ENCODE results near the gene SH3BP5L. TPM values are rescaled to one million over a fixed set of nuclear protein-coding genes. Genes with fewer than 3 reads are reported as not detected.

The SH3BP5L gene
- total and polyA plus RNA-seq, 4 donors = 16.4 to 25.5 (median 17.5) TPM

- no peak for TF ChIP-seq CTCF (IDR thresholded peaks at IDR 0.05; ENCODE audit: control extremely low read depth, extremely low read depth)
Observed at GRCh38 chr1:248847181-248847955, 21.7 kb upstream of the SH3BP5L start.

GRCh38 chr1:248844526-248844925 lies 18.8 kb upstream of the SH3BP5L start:
- ATAC-seq (ENCODE audit: insufficient read depth, low FRiP score) = no peak
- 89% methylated on average over 8 of the region's 8 CpGs for WGBS, 2 donors
- Histone ChIP-seq H3K27ac (ENCODE audit: low read depth in 1 of 2, low read length in 1 of 2) (no peak overlapping the region), H3K9ac (ENCODE audit: insufficient read depth in 1 of 2, low read length in 2 of 2) (no peak overlapping the region), H3K36me3 (ENCODE audit: control insufficient read depth in 4 of 4, insufficient read depth in 4 of 4, low read length in 4 of 4) (peaks cover 26 to 47% (median 30%) of the 10 kb centered on the region in 4 donors), H3K27me3 (ENCODE audit: control insufficient read depth in 3 of 3, insufficient read depth in 3 of 3, low read length in 2 of 3) (no peaks in the 10 kb centered on the region), H3K9me3 (ENCODE audit: control insufficient read depth in 4 of 4, insufficient read depth in 3 of 4, low read length in 3 of 4) (peaks cover 0 to 2% (median 0%) of the 10 kb centered on the region in 4 donors), H3K4me1 (ENCODE audit: control insufficient read depth in 5 of 5, insufficient read depth in 5 of 5, low read length in 5 of 5) (peaks cover 0 to 18% (median 4%) of the 10 kb centered on the region in 5 donors), H3K4me3 (no peak overlapping the region)
- TF ChIP-seq CTCF (IDR thresholded peaks at IDR 0.05; ENCODE audit: control extremely low read depth, extremely low read depth) = no peak
- DNase-seq = no peak

More at GRCh38 chr1:248847181-248847955, 21.7 kb upstream of the SH3BP5L start:
- Histone ChIP-seq H3K27ac (ENCODE audit: low read depth in 1 of 2, low read length in 1 of 2) (no peak overlapping the region), H3K9me3 (ENCODE audit: control insufficient read depth in 4 of 4, insufficient read depth in 3 of 4, low read length in 3 of 4) (peaks cover 0 to 2% (median 0%) of the 10 kb centered on the region in 4 donors), H3K9ac (ENCODE audit: insufficient read depth in 1 of 2, low read length in 2 of 2) (no peak overlapping the region), H3K36me3 (ENCODE audit: control insufficient read depth in 4 of 4, insufficient read depth in 4 of 4, low read length in 4 of 4) (peaks cover 26 to 59% (median 33%) of the 10 kb centered on the region in 4 donors), H3K27me3 (ENCODE audit: control insufficient read depth in 3 of 3, insufficient read depth in 3 of 3, low read length in 2 of 3) (no peaks in the 10 kb centered on the region), H3K4me1 (ENCODE audit: control insufficient read depth in 5 of 5, insufficient read depth in 5 of 5, low read length in 5 of 5) (peaks cover 0 to 6% (median under 1%) of the 10 kb centered on the region in 5 donors), H3K4me3 (no peak overlapping the region)
- DNase-seq (no peak), ATAC-seq (ENCODE audit: insufficient read depth, low FRiP score) (no peak)
- WGBS, 2 donors = 95 to 96% methylated on average over 76 of the region's 76 CpGs

- Histone ChIP-seq H3K4me1 (ENCODE audit: control insufficient read depth in 5 of 5, insufficient read depth in 5 of 5, low read length in 5 of 5) (peaks cover 0 to 17% (median 4%) of the 10 kb centered on the region in 5 donors), H3K27me3 (ENCODE audit: control insufficient read depth in 3 of 3, insufficient read depth in 3 of 3, low read length in 2 of 3) (no peaks in the 10 kb centered on the region), H3K27ac (ENCODE audit: low read depth in 1 of 2, low read length in 1 of 2) (no peak overlapping the region), H3K4me3 (no peak overlapping the region), H3K9me3 (ENCODE audit: control insufficient read depth in 4 of 4, insufficient read depth in 3 of 4, low read length in 3 of 4) (peaks cover 0 to 2% (median 0%) of the 10 kb centered on the region in 4 donors), H3K9ac (ENCODE audit: insufficient read depth in 1 of 2, low read length in 2 of 2) (no peak overlapping the region), H3K36me3 (ENCODE audit: control insufficient read depth in 4 of 4, insufficient read depth in 4 of 4, low read length in 4 of 4) (peaks cover 21 to 39% (median 26%) of the 10 kb centered on the region in 4 donors)
- no peak for TF ChIP-seq CTCF (IDR thresholded peaks at IDR 0.05; ENCODE audit: control extremely low read depth, extremely low read depth)
- ATAC-seq (ENCODE audit: insufficient read depth, low FRiP score) (no peak), DNase-seq (no peak)
- WGBS, 2 donors = 62 to 87% methylated on average over 3 of the region's 3 CpGs
Observed at GRCh38 chr1:248843687-248844086, 18.0 kb upstream of the SH3BP5L start.

Measured in lung (tissue), 12 donors.